ENCODE results near the gene ATXN2L.

GRCh38 chr16:28839899-28840298 is 17.1 kb downstream of the ATXN2L start:
- TF ChIP-seq NCOA5 (CRISPR knock-in tag; IDR thresholded peaks at IDR 0.05) (no peak), THRA (CRISPR knock-in tag; IDR thresholded peaks at IDR 0.05; ENCODE audit: borderline replicate concordance) (no peak), GABPA (IDR thresholded peaks at IDR 0.05; ENCODE audit: low read depth, low read length) (no peak), GABPA (CRISPR knock-in tag; IDR thresholded peaks at IDR 0.05; ENCODE audit: low read depth) (no peak), GFI1 (CRISPR knock-in tag; IDR thresholded peaks at IDR 0.05; ENCODE audit: borderline replicate concordance) (no peak)
